Progenitor cell of endocrine pancreas (in vitro differentiated cells): ENCODE results near the gene NFE2L2. TPM values are rescaled to one million over a fixed set of nuclear protein-coding genes. Genes with fewer than 3 reads are reported as not detected.
"Not testable (repeated sequence)": the region's sequence is repeated elsewhere in the genome, so short reads cannot be mapped to it uniquely, and the experiment has no call there.

Experiments used
- DNase-seq: peaks from one replicate; pipeline ENCODE4 v3.0.0; 2021; ENCODE audit warnings: low spot score; ENCODE audit not compliant: unreplicated experiment
- H3K27ac Mint-ChIP-seq: 2 replicates; pipeline ENCODE4 v1.8.0; 2021; ENCODE audit warnings: mild to moderate bottlenecking, moderate library complexity, mixed read lengths
- H3K27me3 Mint-ChIP-seq: 2 replicates; pipeline ENCODE4 v1.8.0; 2021; ENCODE audit warnings: mixed read lengths
- H3K36me3 Mint-ChIP-seq: 2 replicates; pipeline ENCODE4 v1.8.0; 2022; ENCODE audit warnings: mixed read lengths; ENCODE audit not compliant: insufficient read depth
- H3K4me1 Mint-ChIP-seq: 2 replicates; pipeline ENCODE4 v1.8.0; 2021; ENCODE audit warnings: low read depth, mixed read lengths
- H3K4me3 Mint-ChIP-seq: 2 replicates; pipeline ENCODE4 v1.8.0; 2021; ENCODE audit warnings: low read depth, mild to moderate bottlenecking, moderate library complexity, mixed read lengths
- H3K9me3 Mint-ChIP-seq: 2 replicates; pipeline ENCODE4 v1.8.0; 2021; ENCODE audit warnings: low read depth, mixed read lengths
- long read RNA-seq: library from polyadenylated mRNA; unstranded; transcript quantifications from one replicate; pipeline ENCODE4 v2.0.0, GENCODE V29; 2020
- total RNA-seq: library from RNA; stranded (reverse); gene quantifications from 2 replicates; pipeline ENCODE4 v1.2.1, GENCODE V29; 2021
- TF ChIP-seq, protein P1 (sequence below): fragments of 200-600 bp; sonication (generic); IDR thresholded peaks from one replicate; pipeline ENCODE4 v1.5.0; 2021; ENCODE audit warnings: antibody characterized with exemption, mild to moderate bottlenecking; ENCODE audit not compliant: unreplicated experiment

NFE2L2 gene
- total RNA-seq = 58.7 and 59.1 TPM in 2 replicates
- long read RNA-seq, transcript NFE2L2-202 (5 exons, 2,651 nt) = major isoform, 65 of 106 reads
- long read RNA-seq, transcript NFE2L2-201 (5 exons, 2,853 nt) = minor isoform, 19 of 106 reads
- long read RNA-seq, partial matches to known transcripts = 14 of 106 reads
- long read RNA-seq, other reads (novel, unspliced or antisense) = 6 of 106 reads

DNA sequence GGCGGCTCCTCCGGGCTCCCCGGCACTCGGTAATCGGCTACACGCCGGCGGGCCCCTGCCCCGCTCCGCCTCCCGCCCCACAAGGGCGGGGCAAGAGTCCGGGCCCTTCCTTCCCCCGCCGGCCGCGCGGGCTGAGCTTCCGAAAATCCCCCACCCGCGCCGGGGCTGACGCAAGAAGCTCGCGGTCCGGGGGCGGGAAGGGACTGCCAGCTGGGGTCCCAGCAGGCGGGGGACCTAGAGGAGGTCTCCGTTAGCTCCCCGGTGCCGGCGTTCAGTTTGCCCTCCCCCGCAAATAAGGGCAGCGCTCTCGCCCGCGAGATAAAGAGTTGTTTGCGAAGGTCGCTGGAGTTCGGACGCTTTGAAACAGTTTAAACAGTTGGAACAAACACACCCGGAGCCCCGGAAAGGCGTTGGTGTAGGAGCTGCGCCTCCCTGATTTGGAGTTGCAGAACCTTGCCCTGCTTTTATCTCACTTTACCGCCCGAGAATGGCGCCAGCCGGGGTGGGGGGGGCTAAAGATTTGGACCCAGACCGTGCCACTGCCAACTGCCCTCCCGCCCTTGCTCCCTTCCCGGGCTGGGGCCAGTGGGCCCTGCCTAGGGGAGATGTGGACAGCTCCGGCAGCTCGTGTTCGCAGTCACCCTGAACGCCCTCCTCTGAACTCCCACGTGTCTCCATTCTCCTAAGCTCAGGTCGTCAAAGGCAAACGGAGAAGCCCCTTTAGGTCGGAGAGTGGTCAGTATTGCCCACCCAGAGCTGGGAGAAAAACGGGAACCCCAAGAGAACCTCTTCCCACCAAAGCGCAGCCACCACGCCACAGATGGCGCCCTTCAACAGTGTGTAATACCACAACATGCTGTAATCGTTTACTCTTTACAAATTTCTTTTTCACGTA lies at the start of gene NFE2L2:
TSS of gene NFE2L2 (minus strand) at position 35 of the 895 bp plus-strand sequence. CDS start 151 bp downstream, outside the sequence.
- H3K36me3 Mint-ChIP-seq = peaks cover 3% of the 10 kb centered on the region
- TF ChIP-seq, protein P1, sequence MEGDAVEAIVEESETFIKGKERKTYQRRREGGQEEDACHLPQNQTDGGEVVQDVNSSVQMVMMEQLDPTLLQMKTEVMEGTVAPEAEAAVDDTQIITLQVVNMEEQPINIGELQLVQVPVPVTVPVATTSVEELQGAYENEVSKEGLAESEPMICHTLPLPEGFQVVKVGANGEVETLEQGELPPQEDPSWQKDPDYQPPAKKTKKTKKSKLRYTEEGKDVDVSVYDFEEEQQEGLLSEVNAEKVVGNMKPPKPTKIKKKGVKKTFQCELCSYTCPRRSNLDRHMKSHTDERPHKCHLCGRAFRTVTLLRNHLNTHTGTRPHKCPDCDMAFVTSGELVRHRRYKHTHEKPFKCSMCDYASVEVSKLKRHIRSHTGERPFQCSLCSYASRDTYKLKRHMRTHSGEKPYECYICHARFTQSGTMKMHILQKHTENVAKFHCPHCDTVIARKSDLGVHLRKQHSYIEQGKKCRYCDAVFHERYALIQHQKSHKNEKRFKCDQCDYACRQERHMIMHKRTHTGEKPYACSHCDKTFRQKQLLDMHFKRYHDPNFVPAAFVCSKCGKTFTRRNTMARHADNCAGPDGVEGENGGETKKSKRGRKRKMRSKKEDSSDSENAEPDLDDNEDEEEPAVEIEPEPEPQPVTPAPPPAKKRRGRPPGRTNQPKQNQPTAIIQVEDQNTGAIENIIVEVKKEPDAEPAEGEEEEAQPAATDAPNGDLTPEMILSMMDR = peak; percentile 26
- H3K27ac Mint-ChIP-seq = peak within 1 kb of the TSS; percentile 99
- no peaks in the 10 kb centered on the region for H3K27me3 Mint-ChIP-seq
- H3K4me3 Mint-ChIP-seq = peak within 1 kb of the TSS; percentile 84
- peaks cover 41% of the 10 kb centered on the region for H3K4me1 Mint-ChIP-seq
- H3K9me3 Mint-ChIP-seq = peaks cover 3% of the 10 kb centered on the region
- DNase-seq = peak; percentile 77

DNA sequence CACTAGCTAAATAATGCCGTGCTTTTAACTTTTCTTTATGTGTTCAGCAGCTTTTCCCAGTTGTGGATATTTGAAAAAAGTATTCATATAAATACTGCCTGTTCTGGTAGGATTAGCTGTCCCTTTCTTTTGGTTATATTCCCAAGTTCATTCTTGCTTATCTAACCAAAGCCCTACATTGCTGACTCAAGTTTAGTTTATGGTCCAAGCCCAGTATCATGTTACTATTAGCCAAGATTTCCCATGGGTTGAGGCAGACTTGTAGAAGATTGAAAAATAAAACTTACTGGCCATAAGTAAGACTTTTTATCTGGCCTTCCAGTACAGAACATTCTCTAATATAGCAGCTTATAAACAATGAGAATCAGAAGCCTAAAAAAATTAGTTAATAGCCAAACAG lies 49.7 kb upstream of the NFE2L2 start:
- no peaks in the 10 kb centered on the region for H3K36me3 Mint-ChIP-seq
- H3K4me3 Mint-ChIP-seq = no peak overlapping the region
- H3K27me3 Mint-ChIP-seq = no peaks in the 10 kb centered on the region
- DNase-seq = no peak
- H3K27ac Mint-ChIP-seq = no peak overlapping the region
- TF ChIP-seq, protein P1 = no peak
- peaks cover 5% of the 10 kb centered on the region for H3K4me1 Mint-ChIP-seq
- H3K9me3 Mint-ChIP-seq = no peaks in the 10 kb centered on the region

DNA sequence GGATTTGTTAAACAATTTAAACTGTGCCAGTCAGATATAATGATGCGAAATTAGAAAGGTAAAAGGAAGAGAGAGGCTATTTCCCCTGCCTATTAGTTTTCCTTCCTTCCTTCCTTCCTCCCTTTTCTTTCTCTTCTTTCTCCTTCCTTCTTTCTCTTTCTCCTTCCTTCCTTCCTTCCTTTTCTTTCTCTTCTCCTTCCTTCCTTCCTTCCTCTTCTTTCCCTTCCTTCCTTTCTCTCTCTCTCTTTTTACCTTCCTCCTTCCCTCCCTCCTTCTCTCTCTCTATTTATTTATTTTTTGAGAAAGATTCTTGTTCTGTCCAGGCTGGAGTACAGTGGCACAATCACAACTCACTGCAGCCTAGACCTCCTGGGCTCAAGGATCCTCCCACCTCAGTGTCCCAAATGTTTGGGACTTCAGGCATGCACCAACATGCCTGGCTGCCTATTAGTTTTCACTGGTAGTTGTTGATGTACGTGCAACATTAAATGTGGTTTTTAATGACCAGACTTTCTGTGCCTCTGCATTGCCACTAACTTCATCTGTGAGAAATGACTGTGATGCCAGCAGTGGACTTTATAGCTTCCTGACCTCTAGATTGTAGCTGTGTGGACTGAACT lies 48.7 kb upstream of the NFE2L2 start:
- no peaks in the 10 kb centered on the region for H3K9me3 Mint-ChIP-seq
- peaks cover 5% of the 10 kb centered on the region for H3K4me1 Mint-ChIP-seq
- no peak overlapping the region for H3K27ac Mint-ChIP-seq
- H3K4me3 Mint-ChIP-seq = no peak overlapping the region
- no peaks in the 10 kb centered on the region for H3K27me3 Mint-ChIP-seq
- TF ChIP-seq, protein P1 = no peak
- H3K36me3 Mint-ChIP-seq = no peaks in the 10 kb centered on the region
- DNase-seq = no peak

DNA sequence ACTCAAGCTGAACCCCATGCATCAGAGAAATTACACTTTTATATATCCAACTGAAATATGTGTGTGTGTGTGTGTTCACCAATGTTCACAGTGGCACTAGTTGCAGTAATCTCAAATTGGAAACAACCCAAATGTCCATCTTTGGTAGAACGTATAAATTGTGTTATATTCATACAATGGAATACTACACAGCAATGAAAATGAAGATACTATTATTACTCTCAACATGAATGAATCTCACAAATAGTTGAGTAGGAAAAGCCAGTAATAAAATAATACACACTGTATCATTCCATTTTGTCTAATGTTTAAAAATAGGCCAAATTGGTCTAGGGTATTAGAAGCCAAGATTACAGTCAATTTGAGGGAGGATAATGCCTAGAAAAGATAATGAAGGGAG lies 48.0 kb upstream of the NFE2L2 start:
- DNase-seq = no peak
- no peak overlapping the region for H3K27ac Mint-ChIP-seq
- TF ChIP-seq, protein P1 = no peak
- H3K27me3 Mint-ChIP-seq = no peaks in the 10 kb centered on the region
- H3K9me3 Mint-ChIP-seq = no peaks in the 10 kb centered on the region
- H3K36me3 Mint-ChIP-seq = no peaks in the 10 kb centered on the region
- peaks cover 2% of the 10 kb centered on the region for H3K4me1 Mint-ChIP-seq
- no peak overlapping the region for H3K4me3 Mint-ChIP-seq

DNA sequence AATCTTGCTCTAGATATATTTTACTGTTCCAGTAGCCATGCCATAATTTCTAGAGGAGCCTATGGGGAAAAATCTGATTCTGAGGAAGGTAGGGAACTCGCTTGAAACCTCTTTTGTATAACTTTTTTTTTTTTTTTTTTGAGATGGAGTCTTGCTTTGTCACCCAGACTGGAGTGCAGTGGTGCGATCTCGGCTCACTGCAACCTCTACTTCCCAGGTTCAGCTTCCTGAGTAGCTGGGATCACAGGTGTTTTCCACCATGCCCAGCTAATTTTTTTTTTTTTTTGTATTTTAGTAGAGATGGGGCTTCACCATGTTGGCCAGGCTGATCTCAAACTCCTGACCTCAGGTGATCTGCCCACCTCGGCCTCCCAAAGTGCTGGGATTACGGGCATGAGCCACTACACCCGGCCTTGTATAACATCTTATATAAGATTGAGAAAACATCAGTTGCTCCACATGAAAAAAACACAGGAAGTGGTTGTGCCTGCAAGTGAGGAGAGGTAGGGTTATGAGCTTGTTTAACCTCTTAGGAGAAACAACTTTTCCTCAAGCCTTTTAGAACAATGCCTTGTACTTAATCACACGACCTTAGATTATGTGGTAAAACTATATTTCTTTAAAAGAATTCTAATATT lies 45.3 kb upstream of the NFE2L2 start:
- not testable (repeated sequence) for H3K9me3 Mint-ChIP-seq, DNase-seq, H3K4me3 Mint-ChIP-seq, H3K4me1 Mint-ChIP-seq, H3K36me3 Mint-ChIP-seq, H3K27ac Mint-ChIP-seq, H3K27me3 Mint-ChIP-seq
